HG03060 (cell line): ENCODE results near the gene FDXACB1.
"Not testable (repeated sequence)": the region's sequence is repeated elsewhere in the genome, so short reads cannot be mapped to it uniquely, and the experiment has no call there.

Experiments
- ATAC-seq: cut with Tn5 transposase; IDR thresholded peaks from one replicate; pipeline ENCODE4 v1.9.1; 2021; ENCODE audit warnings: low read depth, moderate number of reproducible peaks; ENCODE audit not compliant: unreplicated experiment

FDXACB1 gene

DNA sequence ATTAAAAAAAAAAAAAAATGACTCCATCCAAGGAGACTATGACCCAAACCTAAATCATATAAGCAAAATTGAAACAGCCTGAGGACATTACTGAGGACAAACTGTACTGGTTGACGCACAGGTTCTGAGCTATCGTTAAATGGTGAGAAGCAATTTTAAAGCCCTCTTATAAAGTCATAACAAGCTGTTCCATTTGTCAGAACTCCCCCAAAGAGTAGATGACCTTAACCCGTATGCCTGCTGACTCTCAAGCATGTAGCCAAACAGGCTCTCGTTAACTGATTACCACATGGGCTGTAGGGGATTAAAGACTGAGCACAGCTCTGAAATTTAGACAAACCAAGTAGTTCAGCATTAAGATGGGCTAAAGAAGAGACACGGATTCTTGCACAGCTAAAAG is 30.4 kb upstream of the FDXACB1 start:
- no peak for ATAC-seq

DNA sequence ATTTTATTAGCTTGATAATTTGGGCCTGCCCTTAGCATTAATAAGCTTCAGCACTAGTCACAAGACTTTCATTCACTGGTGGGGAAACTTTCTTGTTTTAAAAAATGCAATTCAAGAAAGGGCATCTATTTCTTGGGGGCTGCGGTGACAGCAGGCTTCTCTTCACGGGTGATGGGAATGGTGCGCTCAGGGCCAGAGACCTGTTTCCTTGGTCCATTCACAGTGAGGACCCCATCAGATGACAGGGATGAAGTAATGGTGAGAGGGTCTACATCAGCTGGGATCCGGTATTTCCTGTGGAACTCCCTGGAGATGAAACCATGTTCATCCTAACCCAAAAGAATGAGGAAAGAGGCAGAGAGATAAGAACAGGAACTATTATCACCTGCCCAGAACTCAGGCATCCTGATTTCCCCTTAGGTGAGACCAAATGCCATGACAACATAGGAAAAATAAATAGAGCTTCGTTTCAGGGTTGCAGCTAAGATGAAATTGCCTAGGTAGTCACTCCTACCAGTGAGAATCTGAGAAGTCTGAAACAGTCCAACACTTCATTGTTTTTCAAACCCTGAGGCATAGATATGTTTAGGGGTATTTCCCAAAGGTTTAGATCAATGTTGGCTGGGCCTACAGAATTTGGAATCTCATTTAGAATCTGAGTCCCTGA is 29.8 kb upstream of the FDXACB1 start:
- no peak for ATAC-seq

DNA sequence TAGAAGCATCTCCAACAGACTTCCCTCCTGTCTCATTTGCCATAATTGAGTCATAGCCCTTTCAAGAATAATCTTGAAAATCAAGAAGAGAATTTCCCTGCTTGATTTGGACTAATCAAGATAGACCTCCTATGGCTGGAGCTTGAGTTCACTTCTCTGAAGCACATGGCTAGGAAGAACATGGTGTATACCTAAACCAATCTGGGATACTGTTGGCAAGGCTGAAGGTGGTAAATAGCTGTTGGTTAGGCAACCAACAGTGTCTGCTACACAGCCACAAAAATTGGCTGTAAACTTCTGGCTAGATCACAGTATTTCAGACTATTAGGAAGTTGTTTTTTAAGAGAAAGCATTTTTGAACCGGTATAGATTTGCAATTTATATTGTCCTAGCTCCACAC is 27.7 kb upstream of the FDXACB1 start:
- no peak for ATAC-seq

DNA sequence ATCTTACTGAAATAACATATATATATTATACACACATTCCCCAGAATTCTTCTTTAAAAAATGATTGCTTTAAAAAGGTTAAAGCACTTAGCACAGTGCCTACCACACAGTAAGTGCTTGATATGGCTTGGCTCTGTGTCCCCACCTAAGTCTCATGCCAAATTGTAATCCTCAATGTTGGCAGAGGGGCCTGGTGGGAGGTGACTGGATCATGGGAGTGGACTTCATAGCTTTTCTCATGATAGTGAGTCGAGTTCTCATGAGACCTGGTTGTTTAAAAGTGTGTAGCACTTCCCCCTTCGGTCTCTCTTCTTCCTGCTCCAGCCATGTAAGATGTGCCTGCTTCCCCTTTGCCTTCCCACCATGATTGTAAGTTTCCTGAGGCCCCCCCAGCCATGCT is 26.4 kb upstream of the FDXACB1 start:
- ATAC-seq = no peak

DNA sequence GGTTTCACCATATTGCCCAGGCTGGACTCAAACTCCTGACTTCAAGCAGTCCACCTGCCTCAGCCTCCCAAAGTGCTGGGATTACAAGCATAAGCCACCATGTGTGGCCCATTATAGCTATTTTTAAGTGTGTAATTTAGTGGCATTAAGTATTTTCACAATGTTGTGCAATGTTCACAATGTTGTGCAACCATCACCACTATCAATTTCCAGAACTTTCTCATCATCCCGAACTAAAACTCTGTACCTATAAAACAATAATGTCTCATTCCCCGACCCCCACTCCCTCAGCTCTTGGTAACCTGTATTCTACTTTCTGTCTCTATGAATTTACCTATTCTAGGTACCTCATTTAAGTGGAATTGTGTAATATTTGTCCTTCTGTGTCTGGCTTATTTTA is 7.9 kb upstream of the FDXACB1 start:
- ATAC-seq = no peak

DNA sequence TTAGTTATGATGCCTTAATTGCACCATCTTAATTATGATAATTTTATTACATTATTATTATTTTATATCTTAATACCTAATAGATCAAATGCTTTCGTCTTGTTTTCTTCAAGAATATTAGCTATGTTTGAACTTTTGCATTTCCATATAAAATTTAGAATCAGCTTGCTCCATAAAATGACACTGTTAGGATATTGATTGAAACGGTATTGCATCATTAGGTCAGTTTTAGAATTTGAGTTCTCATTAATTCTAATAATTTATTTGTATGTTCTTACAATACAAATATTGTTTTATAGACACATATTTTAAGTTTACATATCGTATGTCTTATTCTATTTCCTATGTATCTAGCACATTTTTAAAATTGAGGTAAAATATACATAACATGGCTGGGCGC is 7.1 kb upstream of the FDXACB1 start:
- no peak for ATAC-seq

DNA sequence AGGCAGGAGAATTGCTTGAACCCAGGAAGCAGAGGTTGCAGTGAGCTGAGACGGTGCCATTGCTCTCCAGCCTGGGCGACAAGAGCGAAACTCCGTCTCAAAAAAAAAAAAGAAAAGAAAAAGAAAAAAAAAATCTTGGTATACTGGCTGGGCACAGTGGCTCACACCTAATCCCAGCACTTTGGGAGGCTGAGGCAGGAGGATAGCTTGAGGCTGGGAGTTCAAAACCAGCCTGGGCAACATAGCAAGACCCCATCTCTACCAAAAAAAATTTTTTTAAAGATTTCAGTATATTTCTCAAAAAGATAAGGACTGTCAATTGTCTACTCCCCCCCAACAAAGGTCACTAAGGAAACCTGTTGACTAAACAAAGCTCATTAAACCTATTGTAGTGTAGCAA is 6.1 kb upstream of the FDXACB1 start:
- not testable (repeated sequence) for ATAC-seq

DNA sequence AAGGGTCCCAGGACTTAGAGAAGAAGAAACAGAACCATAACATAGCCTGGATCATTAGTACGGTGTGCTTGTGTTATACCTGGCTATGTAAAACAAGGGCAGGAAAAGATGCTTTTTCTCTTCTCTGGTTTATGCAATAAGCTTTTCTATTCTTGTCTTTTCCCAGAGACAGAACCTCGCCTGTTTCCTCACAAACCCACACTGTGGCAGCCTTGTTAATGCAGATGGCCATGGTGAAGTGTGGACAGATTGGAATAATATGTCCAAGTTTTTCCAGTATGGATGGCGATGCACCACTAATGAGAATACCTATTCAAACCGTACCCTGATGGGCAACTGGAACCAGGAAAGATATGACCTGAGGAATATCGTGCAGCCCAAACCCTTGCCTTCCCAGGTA is 3.2 kb upstream of the FDXACB1 start:
- no peak for ATAC-seq

DNA sequence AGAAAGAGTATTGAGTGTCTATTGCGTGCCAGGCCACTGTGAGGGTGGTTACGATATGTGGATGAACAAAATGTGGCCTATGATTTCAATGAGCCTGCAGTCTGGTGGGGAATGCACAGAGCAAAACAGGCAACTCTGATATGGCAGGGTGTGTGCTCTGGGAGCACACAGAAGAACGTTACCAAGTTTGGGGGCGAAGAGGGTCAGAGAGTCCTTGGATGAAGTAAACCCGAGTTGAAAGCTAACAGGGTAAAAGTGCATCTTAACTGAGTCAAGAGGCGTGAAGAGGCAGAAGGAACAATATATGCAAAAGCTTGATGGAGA is 634 bp upstream of the FDXACB1 start:
- no peak for ATAC-seq

DNA sequence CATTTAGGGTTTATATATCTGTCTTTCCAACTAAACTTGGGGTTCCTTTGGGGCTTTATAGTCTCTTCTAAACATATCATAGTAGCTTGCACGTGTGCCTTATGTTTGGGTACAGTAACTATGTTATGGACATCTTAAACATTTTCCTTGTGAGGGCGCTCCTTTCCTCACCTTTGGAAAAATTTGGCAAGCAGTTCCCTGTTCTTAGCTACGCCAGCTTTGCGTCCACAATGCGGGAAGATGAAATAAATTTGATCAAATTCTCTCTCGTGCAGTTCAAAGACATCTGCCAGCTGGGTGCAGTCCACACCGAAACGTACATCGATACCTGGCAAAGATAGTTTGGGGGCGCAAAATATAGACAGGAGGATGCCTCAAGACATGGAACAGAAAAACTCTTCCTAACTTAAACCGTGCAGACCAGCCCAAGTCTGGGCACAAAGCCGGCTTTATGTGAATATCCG is 548 bp downstream of the FDXACB1 start:
- peak; percentile 7 for ATAC-seq

DNA sequence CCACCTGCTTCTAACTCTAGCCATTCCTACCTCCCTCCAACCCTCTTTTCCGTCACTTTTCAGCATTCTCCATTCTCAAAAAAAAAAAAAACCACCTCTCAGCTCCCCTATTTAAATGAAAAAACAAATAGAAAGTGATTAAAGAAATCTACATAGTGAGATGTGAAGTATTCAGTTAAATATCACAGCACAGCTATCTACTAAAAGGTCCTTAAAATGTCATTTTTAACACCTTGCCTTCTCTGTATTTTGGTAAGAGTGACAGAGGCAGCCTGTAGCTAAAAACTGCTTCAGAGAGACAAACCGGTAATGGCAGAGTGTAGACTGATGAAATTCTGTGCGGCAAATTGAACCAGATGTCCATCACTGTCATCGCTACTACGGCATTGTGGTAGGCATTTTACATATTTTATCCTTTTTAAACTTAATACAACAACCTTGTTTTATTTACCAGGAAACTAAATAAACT is 7.2 kb downstream of the FDXACB1 start:
- no peak for ATAC-seq

DNA sequence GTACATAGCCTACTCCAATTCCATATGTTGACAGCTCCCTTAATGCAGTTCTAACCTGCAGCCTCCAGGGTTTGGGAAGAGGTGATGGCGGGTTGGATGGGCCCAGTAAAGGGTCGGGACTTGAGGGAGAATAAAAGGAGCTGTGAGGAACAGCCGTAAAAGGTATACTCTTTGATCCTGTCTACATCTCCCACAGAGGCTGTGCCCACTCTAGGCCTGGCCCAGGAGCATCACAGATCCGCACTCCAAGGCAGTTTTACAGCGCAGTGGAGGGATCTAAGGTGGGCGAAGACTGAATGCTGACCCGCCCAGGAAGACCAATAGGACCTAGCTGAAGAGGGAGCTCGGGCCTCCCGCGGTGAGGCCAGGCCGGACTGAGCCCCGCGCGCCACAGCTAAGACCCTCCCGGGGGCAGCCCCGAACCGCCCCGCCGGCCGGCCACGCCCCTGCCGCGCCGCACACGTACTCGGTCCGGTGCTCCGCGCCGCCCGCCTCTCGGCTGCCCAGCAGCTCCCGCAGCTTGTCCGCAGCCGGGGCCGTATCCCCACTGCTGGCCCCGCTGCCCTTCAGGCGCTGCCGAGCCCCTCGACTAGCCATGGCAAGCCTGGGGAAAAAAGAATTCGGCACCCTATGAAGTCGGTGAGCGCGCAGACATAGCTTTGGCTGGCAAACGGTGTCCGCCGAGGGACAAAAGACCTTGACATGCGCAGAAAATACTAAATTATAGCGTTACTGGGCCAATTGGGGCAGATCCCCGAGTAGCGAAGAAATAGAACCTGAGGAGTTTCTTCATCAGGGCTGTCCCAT is 7.9 kb downstream of the FDXACB1 start, which contains the start of gene ALG9:
Gene ALG9 (minus strand): TSS at position 696 of the 807 bp plus-strand sequence. CDS start 99 bp downstream, at position 597.
- ATAC-seq = peak; percentile 71

DNA sequence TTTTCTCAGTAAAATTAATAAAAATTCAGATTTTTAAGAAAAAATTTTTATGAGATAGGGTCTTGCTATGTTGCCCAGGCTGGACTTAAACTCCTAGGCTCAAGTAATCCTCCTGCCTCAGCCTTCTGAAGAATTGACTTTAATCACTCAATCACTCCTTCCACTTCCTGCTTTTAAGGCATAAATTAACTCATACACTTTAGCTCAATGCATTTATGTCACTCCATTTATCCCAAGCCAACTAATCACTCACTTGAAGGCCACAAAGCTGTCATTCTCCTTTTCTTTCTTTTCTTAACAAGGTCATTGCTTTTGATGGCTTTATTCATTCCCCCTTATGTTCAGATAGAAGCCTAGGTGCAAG is 8.5 kb downstream of the FDXACB1 start:
- ATAC-seq = no peak

DNA sequence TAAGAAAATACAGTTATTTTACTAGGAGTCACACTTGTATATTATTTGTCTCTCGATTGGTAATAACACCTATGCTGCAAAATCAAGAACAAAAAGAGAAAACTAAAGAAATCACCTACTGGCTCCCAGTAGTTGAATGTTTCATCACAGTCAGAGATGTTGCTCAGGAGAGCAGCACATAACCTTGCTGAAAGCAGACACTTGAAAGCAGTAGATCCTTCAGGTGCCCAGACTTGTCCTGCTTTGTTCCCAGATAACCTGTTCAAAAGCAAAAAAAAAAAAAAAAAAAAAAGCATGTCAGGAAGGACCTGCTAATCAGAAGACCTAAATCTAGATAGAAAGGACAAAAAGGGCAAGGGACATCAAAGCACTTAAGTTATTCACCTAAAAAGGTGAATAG is 8.9 kb downstream of the FDXACB1 start:
- no peak for ATAC-seq

DNA sequence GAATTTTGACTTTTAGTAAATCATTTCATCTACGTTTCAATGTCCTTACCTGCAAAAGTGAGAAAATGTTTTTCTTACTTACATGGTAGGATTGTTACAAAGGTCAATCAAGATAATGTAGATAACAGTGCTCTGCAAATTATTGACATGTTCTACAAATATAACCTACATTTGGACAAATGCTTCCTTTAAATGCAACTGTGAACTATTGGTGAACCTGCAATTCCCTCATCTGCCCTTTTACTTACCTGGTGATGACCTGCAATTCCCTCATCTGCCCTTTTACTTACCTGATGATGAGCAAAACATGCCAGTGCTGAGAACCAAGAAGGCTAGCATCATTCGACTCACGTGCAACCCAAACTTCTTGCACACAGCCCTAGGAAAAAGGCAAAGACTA is 18.7 kb downstream of the FDXACB1 start:
- ATAC-seq = no peak

DNA sequence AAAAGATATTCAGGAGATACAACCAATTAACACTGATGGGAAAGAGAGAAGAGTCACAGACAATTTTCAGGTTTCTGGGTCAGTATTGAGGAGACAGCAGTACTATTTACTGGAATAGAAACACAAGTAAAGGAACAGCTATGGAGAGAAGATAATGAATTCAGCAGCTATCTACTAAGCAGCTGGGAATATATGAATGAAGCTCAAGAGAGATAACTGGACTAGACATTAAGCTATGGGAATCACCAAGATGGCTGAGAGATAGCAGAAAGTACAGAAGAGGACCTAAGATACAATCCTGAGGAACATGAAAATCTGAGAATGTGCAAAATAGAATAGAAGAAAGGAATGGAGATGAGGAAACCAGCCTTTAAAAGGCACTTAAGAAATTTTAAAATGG is 23.5 kb downstream of the FDXACB1 start:
- ATAC-seq = no peak

DNA sequence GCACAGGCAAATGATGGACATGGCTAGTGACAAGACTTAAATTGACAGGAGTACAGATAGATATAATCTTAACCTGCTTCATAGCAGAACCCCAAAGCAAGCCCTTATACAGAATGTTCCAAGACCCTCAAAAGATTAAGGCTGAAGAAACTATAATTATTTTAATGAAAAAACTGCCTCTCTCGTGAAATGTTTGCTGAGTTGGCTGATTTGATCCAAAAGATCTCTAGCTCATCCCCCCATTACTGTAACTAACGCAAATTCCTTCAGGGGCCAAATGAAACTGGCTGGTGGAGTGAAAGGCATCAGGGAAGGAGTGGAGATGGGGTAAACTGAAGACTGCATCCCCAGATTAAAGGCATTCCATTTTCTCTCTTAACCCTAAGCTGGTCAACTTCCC is 26.9 kb downstream of the FDXACB1 start:
- no peak for ATAC-seq

DNA sequence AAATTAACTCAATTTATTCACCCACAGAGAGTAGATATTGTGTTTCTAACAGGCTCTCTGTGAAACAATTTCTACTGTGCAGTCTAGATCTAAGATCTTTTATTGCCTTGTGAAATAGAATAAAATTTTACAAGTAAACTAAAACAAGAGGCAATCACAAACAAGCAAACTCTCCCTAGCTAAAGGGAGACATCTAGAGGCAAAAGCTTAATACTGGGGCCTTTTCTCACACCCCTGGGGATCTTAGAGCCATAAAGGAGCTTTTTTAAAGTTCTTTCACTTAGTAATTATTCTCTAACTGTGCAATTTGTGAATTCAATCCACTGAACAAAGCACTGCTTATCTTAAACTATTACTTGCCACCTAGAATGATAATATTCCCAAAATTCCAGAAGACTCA is 27.3 kb downstream of the FDXACB1 start:
- no peak for ATAC-seq

DNA sequence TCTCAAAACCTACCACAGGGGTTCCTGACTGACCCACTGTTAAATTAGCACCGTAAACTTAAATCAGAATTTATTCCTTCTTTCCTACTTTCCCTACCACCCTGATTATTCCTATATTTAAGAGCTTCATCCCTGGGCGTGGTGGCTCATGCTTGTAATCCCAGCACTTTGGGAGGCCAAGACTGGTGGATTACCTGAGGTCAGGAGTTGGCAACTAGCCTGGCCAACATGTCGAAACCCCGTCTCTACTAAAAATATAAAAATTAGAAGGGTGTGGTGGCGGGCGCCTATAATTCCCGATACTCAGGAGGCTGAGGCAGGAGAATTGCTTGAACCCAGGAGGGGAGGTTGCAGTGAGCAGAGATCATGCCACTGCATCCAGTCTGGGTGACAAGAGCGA is 27.9 kb downstream of the FDXACB1 start:
- no peak for ATAC-seq

DNA sequence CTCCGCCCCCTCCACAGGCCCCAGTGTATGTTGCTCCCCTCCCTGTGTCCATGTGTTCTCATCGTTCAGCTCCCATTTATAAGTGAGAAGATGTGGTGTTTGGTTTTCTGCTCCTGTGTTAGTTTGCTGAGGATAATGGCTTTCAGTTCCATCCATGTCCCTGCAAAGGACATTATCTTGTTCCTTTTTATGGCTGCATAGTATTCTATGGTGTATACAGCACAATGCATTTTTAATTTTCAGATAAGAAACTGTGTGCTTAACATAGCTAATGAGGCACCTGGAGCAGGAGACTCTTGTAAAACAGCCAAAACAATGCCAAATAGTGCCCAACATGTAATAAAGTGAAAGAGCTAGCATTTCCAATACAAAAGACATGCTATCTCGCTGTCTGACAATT is 29.3 kb downstream of the FDXACB1 start:
- ATAC-seq = no peak

DNA sequence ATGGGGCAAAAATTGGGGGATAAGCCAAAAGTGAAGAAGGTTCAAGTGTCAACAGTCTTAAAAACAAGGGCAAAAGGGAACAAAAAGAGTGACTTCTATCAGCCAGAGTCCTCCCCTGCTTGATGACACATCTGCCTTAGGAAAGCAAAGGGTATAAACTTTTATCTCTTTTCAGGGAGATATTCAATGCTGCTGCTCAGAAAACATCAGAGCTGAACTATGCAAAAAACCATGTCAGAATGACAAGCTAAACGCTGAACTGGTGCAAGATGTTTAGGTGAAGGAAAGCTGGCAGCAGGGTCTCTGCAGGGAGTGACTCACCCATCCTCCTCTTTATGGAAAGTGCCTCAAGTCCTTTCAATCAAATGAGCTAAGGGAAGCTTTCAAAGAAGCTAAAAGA is 32.3 kb downstream of the FDXACB1 start:
- ATAC-seq = no peak

DNA sequence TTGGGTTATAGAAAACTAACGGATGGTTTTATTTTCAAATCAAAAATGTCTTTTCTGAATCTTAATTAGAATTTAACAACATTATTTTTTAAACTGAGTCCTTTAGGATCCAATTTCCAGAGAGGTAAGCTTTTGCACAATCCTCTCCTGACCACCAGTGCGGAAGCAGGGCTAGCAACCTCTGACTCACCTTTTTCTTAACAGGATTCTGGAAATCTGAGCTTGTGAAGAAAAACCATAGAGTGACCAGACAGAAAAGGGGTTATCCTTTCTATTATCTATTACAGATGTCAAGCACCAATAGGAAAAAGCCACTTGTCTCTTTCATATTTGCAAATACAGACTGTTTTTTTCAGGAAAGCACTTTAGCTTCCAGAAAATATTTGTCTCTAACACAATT is 32.9 kb downstream of the FDXACB1 start:
- ATAC-seq = no peak
